Spleen (tissue), 7 donors: ENCODE measurements around the gene CHMP5.

Source experiments
- CTCF ChIP-seq, 11 experiments: fragments of 200-600 bp in 7 of 11; fragments of 450-650 bp in 4 of 11; sonication (generic) in 4 of 11; IDR thresholded peaks in 8 of 11; conservative IDR thresholded peaks in 3 of 11; 1 replicate in 7 of 11; 2 replicates in 4 of 11; pipeline versions ENCODE4 v1.4.0 to v1.8.0; 2016 to 2021; ENCODE audit warnings: antibody characterized with exemption in 11 of 11, inconsistent platforms in 4 of 11, mild to moderate bottlenecking in 1 of 11
- POLR2A ChIP-seq, 3 donors: fragments of 450-650 bp; IDR thresholded peaks; one replicate each; pipeline ENCODE4 v1.5.1; 2017; ENCODE audit warnings: antibody characterized with exemption in 3 of 3, mild to moderate bottlenecking in 1 of 3
- donor health status: DM: no; HTN: no; CAD: no; lungs with moderate emphysema.
- donor health status: DM: no; HTN: no; CAD: no.
- donor health status: DM: no; HTN: no; CAD: no.

GRCh38 chr9:33287087-33287490, 22.2 kb downstream of the CHMP5 start:
- TF ChIP-seq CTCF (IDR thresholded peaks at IDR 0.05 in 8 of 11, conservative IDR thresholded peaks at IDR 0.05 in 3 of 11) (peak; percentile 29 to 71 (median 68)), POLR2A (IDR thresholded peaks at IDR 0.05) (no peak)
